ENCODE measurements around the gene ARID1A. TPM values are rescaled to one million over a fixed set of nuclear protein-coding genes. Genes with fewer than 3 reads are reported as not detected.

The ARID1A gene
- total and polyA plus RNA-seq, 11 donors, result 14.1 to 73.9 (median 45.3) TPM

DNA sequence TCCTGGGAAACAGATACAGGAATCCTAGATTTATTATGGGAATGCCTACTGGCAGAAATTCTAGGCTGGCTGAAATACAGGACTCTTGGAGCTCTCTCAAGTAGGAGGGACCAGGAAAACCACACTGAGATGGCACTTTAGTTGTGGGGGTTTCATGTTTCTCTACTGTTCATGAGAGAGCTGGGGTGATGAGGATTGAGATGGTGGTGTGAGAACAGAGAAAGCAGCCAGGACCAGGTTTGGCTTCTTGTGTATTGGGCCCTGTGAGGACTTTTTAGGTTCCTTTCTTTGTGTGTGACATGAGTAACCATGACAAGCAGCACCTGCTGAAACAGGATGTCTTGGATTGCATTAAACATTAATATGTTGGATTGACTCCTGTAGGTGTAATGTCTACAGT lies 4.9 kb downstream of the ARID1A start:
- peak overlapping the region in 4 of 12 donors; percentile 5 to 94 (median 18) for H3K4me3 ChIP-seq
- H3K36me3 ChIP-seq, result peaks cover 0 to 12% (median 0%) of the 10 kb centered on the region in 9 donors
- no peaks in the 10 kb centered on the region for H3K9me3 ChIP-seq
- H3K27ac ChIP-seq, result peak overlapping the region in 4 of 12 donors; percentile 2 to 21 (median 12)
- no peaks in the 10 kb centered on the region for H3K27me3 ChIP-seq
- H3K4me1 ChIP-seq, result peaks cover 21 to 76% (median 73%) of the 10 kb centered on the region in 12 donors
- intact Hi-C loops (cut with DNase I), result loop anchor here in 1 of 10 donors (5.0 kb wide), 1 partner anchor 37 kb away; no protein-coding TSS in a partner anchor
- ATAC-seq (no peak), DNase-seq (no peak)
- TF ChIP-seq POLR2A (IDR thresholded peaks at IDR 0.05), result no peak

DNA sequence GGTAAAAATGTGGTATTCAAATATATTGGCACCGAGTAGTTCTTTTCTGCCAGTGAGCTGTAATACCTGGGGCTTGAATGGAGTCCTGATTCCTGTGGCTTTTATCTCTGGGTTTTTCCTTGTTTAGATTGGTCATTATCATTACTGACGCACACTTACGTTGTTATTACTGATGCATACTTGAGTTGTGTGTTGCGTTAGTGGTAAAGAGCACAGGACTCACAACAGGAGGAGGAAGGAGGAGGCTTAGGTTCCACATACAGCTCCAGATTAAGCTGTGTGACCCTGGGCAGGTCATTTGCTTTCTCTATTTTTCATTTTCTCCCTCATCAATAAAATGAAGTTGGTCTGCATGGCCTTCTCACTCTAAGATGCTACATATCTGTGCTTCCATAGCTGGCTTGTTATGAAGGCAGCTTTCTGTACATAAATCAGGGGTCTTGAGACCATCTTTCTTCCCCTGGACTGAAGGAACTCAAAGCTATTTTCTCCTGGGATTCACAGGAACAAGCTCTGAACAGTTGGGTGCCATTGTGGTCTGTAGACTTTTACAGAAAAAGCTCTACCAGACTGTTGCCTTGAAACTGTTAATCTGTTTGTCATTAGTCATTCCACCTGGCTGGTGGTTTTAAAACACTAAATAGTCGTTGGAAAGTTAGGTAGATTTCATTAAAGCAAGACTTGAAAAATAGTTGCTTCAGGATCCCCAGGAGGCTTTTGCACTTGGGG lies 5.6 kb downstream of the ARID1A start:
- no peak for DNase-seq
- TF ChIP-seq, protein P1, sequence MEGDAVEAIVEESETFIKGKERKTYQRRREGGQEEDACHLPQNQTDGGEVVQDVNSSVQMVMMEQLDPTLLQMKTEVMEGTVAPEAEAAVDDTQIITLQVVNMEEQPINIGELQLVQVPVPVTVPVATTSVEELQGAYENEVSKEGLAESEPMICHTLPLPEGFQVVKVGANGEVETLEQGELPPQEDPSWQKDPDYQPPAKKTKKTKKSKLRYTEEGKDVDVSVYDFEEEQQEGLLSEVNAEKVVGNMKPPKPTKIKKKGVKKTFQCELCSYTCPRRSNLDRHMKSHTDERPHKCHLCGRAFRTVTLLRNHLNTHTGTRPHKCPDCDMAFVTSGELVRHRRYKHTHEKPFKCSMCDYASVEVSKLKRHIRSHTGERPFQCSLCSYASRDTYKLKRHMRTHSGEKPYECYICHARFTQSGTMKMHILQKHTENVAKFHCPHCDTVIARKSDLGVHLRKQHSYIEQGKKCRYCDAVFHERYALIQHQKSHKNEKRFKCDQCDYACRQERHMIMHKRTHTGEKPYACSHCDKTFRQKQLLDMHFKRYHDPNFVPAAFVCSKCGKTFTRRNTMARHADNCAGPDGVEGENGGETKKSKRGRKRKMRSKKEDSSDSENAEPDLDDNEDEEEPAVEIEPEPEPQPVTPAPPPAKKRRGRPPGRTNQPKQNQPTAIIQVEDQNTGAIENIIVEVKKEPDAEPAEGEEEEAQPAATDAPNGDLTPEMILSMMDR (IDR thresholded peaks at IDR 0.05), result no peak
- no peak for TF ChIP-seq POLR2A (IDR thresholded peaks at IDR 0.05)
- H3K4me3 ChIP-seq, result peak overlapping the region in 2 of 12 donors; percentile 13 to 17
- peak overlapping the region in 7 of 12 donors; percentile 9 to 21 (median 14) for H3K27ac ChIP-seq
- H3K36me3 ChIP-seq, result peaks cover 0 to 12% (median 0%) of the 10 kb centered on the region in 9 donors
- 43 to 46% (median 44%) methylated on average over 5 of the region's 5 CpGs for WGBS, 4 donors
- no peaks in the 10 kb centered on the region for H3K27me3 ChIP-seq
- no peak for ATAC-seq
- no peaks in the 10 kb centered on the region for H3K9me3 ChIP-seq
- H3K4me1 ChIP-seq, result peaks cover 21 to 83% (median 80%) of the 10 kb centered on the region in 12 donors
- intact Hi-C loops (cut with DNase I), result loop anchor here in 1 of 10 donors (5.0 kb wide), 1 partner anchor 36 kb away; no protein-coding TSS in a partner anchor

DNA sequence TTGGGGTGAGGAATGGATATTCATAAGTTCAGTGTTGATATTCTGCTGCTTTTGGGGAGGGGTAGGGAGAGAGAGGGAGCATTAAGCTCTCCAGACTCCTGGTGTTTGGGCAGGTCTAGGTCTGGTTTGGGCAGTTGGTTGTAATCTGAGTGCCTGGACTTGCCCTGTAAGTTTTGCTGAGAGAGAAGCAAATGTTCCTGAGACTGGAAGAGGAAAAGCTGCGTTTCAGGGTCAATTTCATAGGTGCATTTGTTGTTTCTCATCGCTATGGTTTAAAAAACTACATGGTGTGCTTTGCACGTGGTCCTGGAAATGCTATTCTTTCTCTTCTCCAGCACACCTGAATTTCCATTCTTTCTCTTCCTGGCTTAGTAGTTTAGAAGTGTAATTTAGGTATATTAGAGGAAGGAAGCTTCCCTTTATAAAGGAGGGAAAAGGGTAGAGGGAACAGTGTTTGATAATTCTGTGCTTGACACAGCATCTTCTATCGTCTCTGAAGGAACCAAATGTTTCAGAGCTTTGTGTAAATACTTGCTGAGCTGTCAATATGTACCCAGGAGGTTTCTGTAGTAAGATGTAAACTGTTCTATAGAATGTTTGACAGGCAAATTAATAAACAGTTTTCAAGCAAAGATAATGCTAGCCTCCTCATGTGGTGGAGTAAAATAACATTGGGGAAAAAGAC lies 6.3 kb downstream of the ARID1A start:
- Histone ChIP-seq H3K36me3 (peaks cover 0 to 12% (median 0%) of the 10 kb centered on the region in 9 donors), H3K27me3 (no peaks in the 10 kb centered on the region), H3K27ac (peak overlapping the region in 4 of 12 donors; percentile 9 to 14 (median 12)), H3K9me3 (no peaks in the 10 kb centered on the region), H3K4me3 (no peak overlapping the region), H3K4me1 (peaks cover 21 to 90% (median 87%) of the 10 kb centered on the region in 12 donors)
- ATAC-seq (no peak), DNase-seq (no peak)
- TF ChIP-seq, protein P1 (IDR thresholded peaks at IDR 0.05), result no peak
- no peak for TF ChIP-seq POLR2A (IDR thresholded peaks at IDR 0.05)
- intact Hi-C loops (cut with DNase I), result loop anchor here in 2 of 10 donors (2.0 to 5.0 kb wide), 2 partner anchors 21 to 35 kb away; no protein-coding TSS in a partner anchor
- WGBS, 4 donors, result 17 to 22% (median 21%) methylated on average over 4 of the region's 4 CpGs

DNA sequence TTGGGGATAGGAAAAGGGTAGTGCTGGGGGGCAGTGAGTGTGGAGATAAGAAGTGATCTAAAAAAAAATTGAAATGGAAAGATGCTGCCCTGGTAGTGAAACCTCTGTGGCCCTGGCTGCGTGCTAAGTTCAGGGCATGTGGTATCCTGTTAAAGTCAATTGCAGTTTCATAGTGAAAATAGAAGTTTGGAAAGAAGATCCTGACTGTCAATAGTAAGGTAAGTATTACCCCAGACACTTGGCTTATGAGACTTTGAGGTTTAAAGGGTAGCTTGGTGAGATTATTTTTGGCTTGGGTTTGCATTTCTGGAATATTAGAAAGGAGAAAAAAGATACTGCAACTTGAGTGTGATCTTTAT lies 6.8 kb downstream of the ARID1A start:
- peak overlapping the region in 1 of 12 donors; percentile 9 for H3K27ac ChIP-seq
- intact Hi-C loops (cut with DNase I), result loop anchor here in 2 of 10 donors (2.0 to 5.0 kb wide), 2 partner anchors 20 to 35 kb away; no protein-coding TSS in a partner anchor
- H3K4me3 ChIP-seq, result no peak overlapping the region
- ATAC-seq (no peak), DNase-seq (no peak)
- TF ChIP-seq POLR2A (IDR thresholded peaks at IDR 0.05), result no peak
- TF ChIP-seq, protein P1 (IDR thresholded peaks at IDR 0.05), result no peak
- WGBS, 4 donors, result 19 to 40% (median 23%) methylated on average over 1 of the region's 1 CpG
- peaks cover 21 to 95% (median 92%) of the 10 kb centered on the region in 12 donors for H3K4me1 ChIP-seq
- H3K36me3 ChIP-seq, result peaks cover 0 to 12% (median 0%) of the 10 kb centered on the region in 9 donors
- H3K27me3 ChIP-seq, result no peaks in the 10 kb centered on the region
- H3K9me3 ChIP-seq, result no peaks in the 10 kb centered on the region

Measured in heart left ventricle (tissue), 16 donors.